ENCODE measurements around the gene MRPL55. TPM values are rescaled to one million over a fixed set of nuclear protein-coding genes. Genes with fewer than 3 reads are reported as not detected.

The MRPL55 gene
- polyA plus RNA-seq, 1 experiment = 80.8 TPM

GRCh38 chr1:228084797-228085196 is 24.3 kb downstream of the MRPL55 start:
- POLR2A ChIA-PET = interaction anchor here (1.0 kb wide), 1 partner anchor 25 kb away, joined by 3 read pairs; no protein-coding TSS in a partner anchor
- H3K36me3 ChIP-seq (ENCODE audit: control insufficient read depth, insufficient read depth, low read length) = peaks cover 13% of the 10 kb centered on the region
- peak overlapping the region; percentile 97 for H3K4me3 ChIP-seq (ENCODE audit: low read depth, low read length)

GRCh38 chr1:228084325-228084724 is 24.8 kb downstream of the MRPL55 start:
- H3K27me3 ChIP-seq (ENCODE audit: control insufficient read depth, insufficient read depth, low read length) = no peaks in the 10 kb centered on the region
- peaks cover 13% of the 10 kb centered on the region for H3K36me3 ChIP-seq (ENCODE audit: control insufficient read depth, insufficient read depth, low read length)
- no peak for TF ChIP-seq CTCF (IDR thresholded peaks at IDR 0.05; ENCODE audit: insufficient read depth, low read depth, low read length)
- peak overlapping the region; percentile 97 for H3K4me3 ChIP-seq (ENCODE audit: low read depth, low read length)
- CTCF ChIA-PET = interaction anchor here (0.6 to 1.0 kb wide), 2 partner anchors 145 to 320 kb away, joined by 3 to 5 read pairs; no protein-coding TSS in a partner anchor
- POLR2A ChIA-PET = interaction anchor here (1.0 kb wide), 1 partner anchor 25 kb away, joined by 3 read pairs; no protein-coding TSS in a partner anchor
- DNase-seq (ENCODE audit: low read depth) = peak; percentile 34

More at GRCh38 chr1:228084797-228085196, 24.3 kb downstream of the MRPL55 start:
- H3K27me3 ChIP-seq (ENCODE audit: control insufficient read depth, insufficient read depth, low read length) = no peaks in the 10 kb centered on the region
- no peak for TF ChIP-seq CTCF (IDR thresholded peaks at IDR 0.05; ENCODE audit: insufficient read depth, low read depth, low read length)
- CTCF ChIA-PET = interaction anchor here (1.0 kb wide), 1 partner anchor 321 kb away, joined by 5 read pairs; no protein-coding TSS in a partner anchor
- no peak for DNase-seq (ENCODE audit: low read depth)

GRCh38 chr1:228083871-228084278 is 25.2 kb downstream of the MRPL55 start:
- peaks cover 8% of the 10 kb centered on the region for H3K36me3 ChIP-seq (ENCODE audit: control insufficient read depth, insufficient read depth, low read length)
- 0 out of 2 replicates have a peak, but pooled peaks have one; percentile 9 for TF ChIP-seq CTCF (IDR thresholded peaks at IDR 0.05; ENCODE audit: insufficient read depth, low read depth, low read length)
- no peaks in the 10 kb centered on the region for H3K27me3 ChIP-seq (ENCODE audit: control insufficient read depth, insufficient read depth, low read length)
- POLR2A ChIA-PET = interaction anchor here (1.0 kb wide), 1 partner anchor 26 kb away, joined by 3 read pairs; no protein-coding TSS in a partner anchor
- H3K4me3 ChIP-seq (ENCODE audit: low read depth, low read length) = peak overlapping the region; percentile 97
- DNase-seq (ENCODE audit: low read depth) = no peak
- CTCF ChIA-PET = interaction anchor here (0.6 to 1.0 kb wide), 3 partner anchors 83 to 320 kb away, joined by 3 to 5 read pairs (median 3); no protein-coding TSS in a partner anchor

- H3K36me3 ChIP-seq (ENCODE audit: control insufficient read depth, insufficient read depth, low read length) = peaks cover 4% of the 10 kb centered on the region
- peak overlapping the region; percentile 97 for H3K4me3 ChIP-seq (ENCODE audit: low read depth, low read length)
- ChIA-PET POLR2A (interaction anchor here (1.0 kb wide), 1 partner anchor 27 kb away, joined by 3 read pairs; no protein-coding TSS in a partner anchor), CTCF (interaction anchor here (0.9 to 1.5 kb wide), 3 partner anchors 84 kb away, joined by 3 to 6 read pairs (median 4); no protein-coding TSS in a partner anchor)
- no peaks in the 10 kb centered on the region for H3K27me3 ChIP-seq (ENCODE audit: control insufficient read depth, insufficient read depth, low read length)
- no peak for TF ChIP-seq CTCF (IDR thresholded peaks at IDR 0.05; ENCODE audit: insufficient read depth, low read depth, low read length)
- no peak for DNase-seq (ENCODE audit: low read depth)
Observed at GRCh38 chr1:228082918-228083870, 25.9 kb downstream of the MRPL55 start.
